Measurements from ENCODE around the gene APOL4. TPM values are rescaled to one million over a fixed set of nuclear protein-coding genes. Genes with fewer than 3 reads are reported as not detected.
A peak's percentile ranks its signal among the peaks of the same experiment; 100 is the strongest.

APOL4 gene
- total and polyA plus RNA-seq, 2 of the 4 experiments (the other 2 are of a cell fraction) = 0.07 TPM; not detected in 1

DNA sequence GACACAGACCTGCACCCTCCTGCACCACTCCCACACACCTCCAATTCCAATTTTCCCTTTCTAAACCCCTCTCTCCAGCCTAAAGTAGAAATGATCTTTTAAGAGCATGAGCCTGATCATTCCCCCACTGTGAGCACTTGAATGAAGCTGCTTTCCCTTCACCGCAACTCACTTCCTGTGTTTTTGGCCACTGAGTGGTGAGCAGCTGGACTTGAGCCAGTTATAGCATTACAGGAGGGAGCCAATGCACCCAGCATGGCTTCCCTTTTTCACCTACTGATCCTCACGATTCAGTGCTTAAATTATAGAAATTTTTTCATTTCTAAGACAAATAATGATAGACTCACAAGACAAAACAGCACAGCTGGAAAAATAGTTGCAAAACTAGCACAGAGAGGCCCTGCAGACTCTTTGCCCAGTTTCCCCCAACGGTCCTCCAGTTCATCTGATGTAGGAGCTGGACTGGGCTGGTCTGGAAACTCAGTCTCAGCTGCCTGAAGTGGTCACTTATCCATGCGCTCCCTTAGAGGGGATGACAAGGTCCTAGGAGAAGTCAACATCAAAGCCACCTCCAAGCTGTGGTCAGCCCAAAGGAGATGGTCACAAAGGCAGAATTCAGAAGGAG lies 9.7 kb upstream of the APOL4 start:
- intact Hi-C loops (cut with micrococcal nuclease) (no loop called here), dilution Hi-C loops (cut with HindIII; ENCODE audit: low sequenced_read_pairs, unreplicated experiment) (no loop called here), in situ Hi-C loops (cut with MboI; ENCODE audit: low sequenced_read_pairs) (no loop called here)
- H3K79me1 ChIP-seq (ENCODE audit: low read depth in 1 of 2, low read length in 2 of 2) = no peaks in the 10 kb centered on the region
- H3K4me2 ChIP-seq (ENCODE audit: low read depth, low read length) = no peak overlapping the region
- no peak overlapping the region for H4K8ac ChIP-seq (ENCODE audit: low read depth in 2 of 2, low read length in 2 of 2)
- H2BK120ac ChIP-seq (ENCODE audit: low read depth, low read length) = no peak overlapping the region
- H2BK5ac ChIP-seq (ENCODE audit: low read depth, low read length, poor library complexity, severe bottlenecking) = no peak overlapping the region
- 0 out of 2 replicates have a peak, but pooled peaks cover 2% of the 10 kb centered on the region for H3K9me3 ChIP-seq (ENCODE audit: control insufficient read depth, insufficient read depth, low read length)
- no peak overlapping the region for H3K18ac ChIP-seq (ENCODE audit: low read depth, low read length)
- no peak for TF ChIP-seq USF2 (IDR thresholded peaks at IDR 0.05; ENCODE audit: low read depth, low read length)
- TF ChIP-seq, protein P1, sequence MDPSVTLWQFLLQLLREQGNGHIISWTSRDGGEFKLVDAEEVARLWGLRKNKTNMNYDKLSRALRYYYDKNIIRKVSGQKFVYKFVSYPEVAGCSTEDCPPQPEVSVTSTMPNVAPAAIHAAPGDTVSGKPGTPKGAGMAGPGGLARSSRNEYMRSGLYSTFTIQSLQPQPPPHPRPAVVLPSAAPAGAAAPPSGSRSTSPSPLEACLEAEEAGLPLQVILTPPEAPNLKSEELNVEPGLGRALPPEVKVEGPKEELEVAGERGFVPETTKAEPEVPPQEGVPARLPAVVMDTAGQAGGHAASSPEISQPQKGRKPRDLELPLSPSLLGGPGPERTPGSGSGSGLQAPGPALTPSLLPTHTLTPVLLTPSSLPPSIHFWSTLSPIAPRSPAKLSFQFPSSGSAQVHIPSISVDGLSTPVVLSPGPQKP (IDR thresholded peaks at IDR 0.05; ENCODE audit: borderline replicate concordance, low read depth, low read length) = no peak
- TF ChIP-seq RAD21 (IDR thresholded peaks at IDR 0.05; ENCODE audit: low read length) = no peak
- TF ChIP-seq MXI1 (IDR thresholded peaks at IDR 0.05; ENCODE audit: borderline replicate concordance, low read depth, low read length) = no peak
- TF ChIP-seq SMC3 (IDR thresholded peaks at IDR 0.05; ENCODE audit: low read depth, low read length) = no peak
- TF ChIP-seq CHD1 (IDR thresholded peaks at IDR 0.05; ENCODE audit: low read depth, low read length) = no peak
- TF ChIP-seq MAFK (IDR thresholded peaks at IDR 0.05; ENCODE audit: low read depth, low read length) = no peak
- no peak for TF ChIP-seq NFE2L2 (IDR thresholded peaks at IDR 0.05; ENCODE audit: low read depth, low read length)
- no peak overlapping the region for H3K23ac ChIP-seq (ENCODE audit: low read depth, low read length)
- H4K91ac ChIP-seq (ENCODE audit: insufficient read depth, low read depth, low read length) = no peak overlapping the region
- no peak overlapping the region for H4K5ac ChIP-seq (ENCODE audit: low read depth, low read length)
- ATAC-seq (ENCODE audit: low read depth) (no peak; the same call in 1 of the 2 replicates), DNase-seq (peak; percentile 56)
- H3K14ac ChIP-seq (replicated peaks; ENCODE audit: low read depth, low read length) = no peak overlapping the region
- H4K20me1 ChIP-seq (ENCODE audit: insufficient read depth, low read length) = no peaks in the 10 kb centered on the region
- H3K9ac ChIP-seq (ENCODE audit: low read depth, low read length) = no peak overlapping the region
- H3K36me3 ChIP-seq (ENCODE audit: control insufficient read depth, insufficient read depth, low read length) = no peaks in the 10 kb centered on the region
- no peak overlapping the region for H2AK5ac ChIP-seq (ENCODE audit: low read depth, low read length)
- no peak overlapping the region for H3K56ac ChIP-seq (ENCODE audit: extremely low read depth, insufficient read depth, low read length)
- WGBS, 2 experiments (ENCODE audit: extremely low coverage in 2 of 2, insufficient read length in 1 of 2) = no CpG with 5 or more reads among the region's 4 CpGs
- POLR2A ChIA-PET (ENCODE audit: unreplicated experiment) = interaction anchor here (0.6 kb wide), 1 partner anchor 53 kb away, joined by 10 read pairs; no protein-coding TSS in a partner anchor
- peaks cover 41% of the 10 kb centered on the region for H3K27me3 ChIP-seq (ENCODE audit: control insufficient read depth, insufficient read depth, low read length)
- H3K27ac ChIP-seq (ENCODE audit: insufficient read depth, low read length) = no peak overlapping the region
- H3K4ac ChIP-seq (ENCODE audit: low read depth, low read length) = no peak overlapping the region
- H3K4me3 ChIP-seq (ENCODE audit: insufficient read depth, low read depth, low read length) = no peak overlapping the region
- H3K9me1 ChIP-seq (ENCODE audit: insufficient read depth, low read length) = no peaks in the 10 kb centered on the region; the same call in 1 of the 2 replicates
- no peak overlapping the region for H2BK20ac ChIP-seq (ENCODE audit: low read depth, low read length)
- no TSS peak for BruUV-seq (replicated peaks)
- CTCF ChIA-PET = no interaction called here
- H2AK9ac ChIP-seq (replicated peaks; ENCODE audit: low read depth, low read length, poor library complexity) = no peak overlapping the region
- H2BK15ac ChIP-seq (ENCODE audit: low read depth, low read length) = no peak overlapping the region
- no peaks in the 10 kb centered on the region for H3K4me1 ChIP-seq (ENCODE audit: control insufficient read depth, insufficient read depth, low read length)
- H2AFZ ChIP-seq (replicated peaks; ENCODE audit: low read length, poor library complexity) = peak overlapping the region; percentile 68
